GM21447 (cell line): Measurements from ENCODE around the gene NXF2B.
"Not testable (repeated sequence)": the region's sequence is repeated elsewhere in the genome, so short reads cannot be mapped to it uniquely, and the experiment has no call there.

ENCODE experiments used
- ATAC-seq: cut with Tn5 transposase; IDR thresholded peaks from one replicate; pipeline ENCODE4 v1.9.1; 2021; ENCODE audit not compliant: unreplicated experiment

NXF2B gene, protein sequence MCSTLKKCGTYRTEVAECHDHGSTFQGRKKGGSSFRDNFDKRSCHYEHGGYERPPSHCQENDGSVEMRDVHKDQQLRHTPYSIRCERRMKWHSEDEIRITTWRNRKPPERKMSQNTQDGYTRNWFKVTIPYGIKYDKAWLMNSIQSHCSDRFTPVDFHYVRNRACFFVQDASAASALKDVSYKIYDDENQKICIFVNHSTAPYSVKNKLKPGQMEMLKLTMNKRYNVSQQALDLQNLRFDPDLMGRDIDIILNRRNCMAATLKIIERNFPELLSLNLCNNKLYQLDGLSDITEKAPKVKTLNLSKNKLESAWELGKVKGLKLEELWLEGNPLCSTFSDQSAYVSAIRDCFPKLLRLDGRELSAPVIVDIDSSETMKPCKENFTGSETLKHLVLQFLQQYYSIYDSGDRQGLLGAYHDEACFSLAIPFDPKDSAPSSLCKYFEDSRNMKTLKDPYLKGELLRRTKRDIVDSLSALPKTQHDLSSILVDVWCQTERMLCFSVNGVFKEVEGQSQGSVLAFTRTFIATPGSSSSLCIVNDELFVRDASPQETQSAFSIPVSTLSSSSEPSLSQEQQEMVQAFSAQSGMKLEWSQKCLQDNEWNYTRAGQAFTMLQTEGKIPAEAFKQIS

DNA sequence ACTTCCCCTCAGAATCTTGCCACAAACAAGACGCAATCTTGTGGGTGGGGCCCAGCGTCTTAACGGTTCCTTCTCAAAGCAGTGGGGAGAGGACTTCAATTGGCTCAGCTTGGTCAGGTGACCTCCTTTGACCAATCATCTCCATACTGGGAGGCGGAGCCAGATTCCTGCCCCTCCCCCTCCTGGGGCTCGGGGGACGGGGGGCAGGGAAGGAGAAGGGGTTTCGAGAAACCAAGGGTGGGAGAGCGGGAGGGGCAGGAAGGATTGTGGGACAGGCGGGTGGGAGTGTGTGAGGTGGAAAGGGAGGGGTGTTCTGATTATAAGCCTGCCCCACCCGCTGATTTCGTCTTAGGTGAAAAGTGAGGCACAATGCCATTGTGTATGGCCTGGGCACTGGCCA is at the start of gene NXF2B:
TSS of gene NXF2B (minus strand) at position 101 of the 400 bp plus-strand sequence. CDS start 59,972 bp downstream, outside the sequence.
- ATAC-seq, result not testable (repeated sequence)

DNA sequence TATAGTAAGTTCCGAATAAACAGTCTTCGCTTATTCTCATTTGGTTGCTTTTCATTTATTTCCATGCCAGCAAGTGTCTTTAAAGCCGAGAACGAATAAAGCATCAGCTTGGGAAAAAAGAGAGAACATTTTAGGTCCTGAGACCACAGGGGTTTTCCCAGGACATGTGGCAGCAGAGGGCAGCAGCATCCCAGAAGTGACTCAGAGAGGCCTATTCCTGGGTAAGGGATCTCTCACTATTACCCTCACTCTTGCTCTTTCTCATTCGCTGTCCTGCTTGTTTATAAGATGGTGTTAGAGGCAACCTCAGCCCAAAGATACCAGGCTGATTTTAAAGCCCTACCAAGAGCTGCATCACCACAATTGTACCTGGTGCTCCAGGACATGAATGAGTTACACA is 39.0 kb upstream of the NXF2B start:
- not testable (repeated sequence) for ATAC-seq

DNA sequence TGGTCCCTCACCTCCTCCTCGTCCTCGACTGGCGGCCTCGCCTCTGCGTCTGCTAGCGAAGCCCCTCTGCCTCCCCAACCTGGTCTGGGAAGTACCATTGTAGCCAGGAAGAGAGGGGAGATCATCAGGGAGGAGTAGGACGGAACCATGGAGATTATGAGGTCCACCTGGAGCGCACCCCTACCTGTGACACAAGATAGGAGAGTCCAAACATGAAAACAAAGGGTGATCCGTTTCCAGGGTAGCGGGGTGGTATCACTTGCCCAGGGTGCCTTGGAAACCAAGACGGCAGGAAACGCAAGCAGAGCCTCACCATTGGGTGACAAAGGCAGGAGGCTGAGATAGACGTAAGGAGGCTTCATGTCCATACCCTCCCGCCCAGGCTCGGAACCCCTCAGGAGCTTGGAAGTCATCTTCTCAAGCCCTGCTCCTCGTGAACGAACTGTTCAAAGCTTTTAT is 32.0 kb upstream of the NXF2B start, which contains the start of gene TCP11X2:
TSS of gene TCP11X2 (minus strand) at position 51 of the 459 bp plus-strand sequence.
- ATAC-seq, result not testable (repeated sequence)

DNA sequence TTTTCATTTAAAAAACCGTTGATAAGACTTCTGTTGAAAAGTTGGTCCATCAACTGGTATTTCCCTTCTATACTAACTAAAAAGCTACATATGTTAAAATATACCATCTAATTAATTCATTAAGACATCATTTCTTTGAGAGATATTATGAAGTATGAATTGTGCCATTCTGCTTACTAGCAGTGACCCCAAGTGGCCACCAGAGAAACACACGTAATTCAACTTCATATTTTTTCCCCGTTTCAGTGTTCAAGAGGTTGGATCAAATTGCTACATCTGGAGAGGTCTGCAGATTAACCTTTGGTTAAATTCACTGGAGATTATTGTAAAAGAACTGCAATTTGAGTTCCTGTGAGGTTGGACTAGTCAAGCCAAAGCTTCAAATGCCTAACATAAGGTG is 30.4 kb upstream of the NXF2B start:
- not testable (repeated sequence) for ATAC-seq

DNA sequence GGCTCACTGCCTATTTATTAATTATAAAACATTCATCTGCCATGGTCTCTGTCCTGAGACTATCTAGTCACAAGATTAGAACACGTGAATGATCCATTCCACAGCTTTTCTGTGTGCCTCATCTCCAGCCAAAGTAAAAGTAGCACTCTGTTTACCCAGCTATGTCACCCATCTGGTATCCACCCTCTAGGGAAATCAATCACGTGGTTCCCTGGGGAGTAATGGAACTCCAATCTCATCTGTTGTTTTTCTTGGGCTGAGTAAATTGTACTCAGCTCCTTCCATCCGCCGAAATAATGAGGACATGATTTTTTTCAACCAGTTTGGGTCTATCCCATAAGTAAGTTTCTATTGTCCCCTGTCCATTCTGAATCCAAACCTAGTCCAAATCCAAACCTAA is 18.8 kb upstream of the NXF2B start:
- not testable (repeated sequence) for ATAC-seq

DNA sequence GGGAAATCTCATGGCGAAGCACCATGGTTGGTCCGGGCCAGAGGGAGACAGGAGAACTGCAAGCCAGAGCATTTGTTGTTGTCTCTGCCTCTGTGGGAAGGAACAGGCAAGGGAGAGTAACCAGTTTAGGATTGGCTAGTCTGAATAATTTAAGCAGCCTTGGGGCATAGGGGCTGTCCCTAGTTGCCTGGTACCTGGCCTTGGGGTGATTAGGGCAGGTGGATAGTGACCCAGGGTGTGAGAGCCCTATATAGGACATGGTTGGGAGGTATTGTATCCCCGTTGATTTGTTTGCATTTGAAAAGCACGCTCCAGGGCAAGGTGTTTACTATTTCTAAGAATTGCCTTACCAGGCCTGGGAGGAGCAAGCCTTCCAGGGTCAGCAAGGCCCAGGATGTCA is 25.3 kb downstream of the NXF2B start:
- not testable (repeated sequence) for ATAC-seq

DNA sequence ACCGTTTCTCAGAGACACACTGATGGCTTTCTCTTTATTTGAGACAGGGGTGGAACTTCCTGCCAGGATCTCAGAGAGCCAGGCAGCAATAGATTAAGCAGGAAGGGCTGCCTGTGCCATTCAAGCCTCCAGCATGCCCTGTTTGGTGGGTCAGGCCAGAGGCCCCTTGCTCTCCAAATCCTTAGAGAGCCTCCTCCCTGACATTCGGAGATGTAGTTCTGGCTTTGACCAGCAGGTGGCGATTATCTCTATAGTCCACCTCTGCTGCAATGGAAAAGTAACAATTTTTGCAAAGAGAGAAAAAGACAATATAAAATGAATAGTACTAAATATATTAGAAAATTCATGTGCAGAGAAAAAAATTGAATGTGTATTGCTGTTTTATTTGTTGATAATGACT is 93.9 kb downstream of the NXF2B start:
- ATAC-seq, result no peak

DNA sequence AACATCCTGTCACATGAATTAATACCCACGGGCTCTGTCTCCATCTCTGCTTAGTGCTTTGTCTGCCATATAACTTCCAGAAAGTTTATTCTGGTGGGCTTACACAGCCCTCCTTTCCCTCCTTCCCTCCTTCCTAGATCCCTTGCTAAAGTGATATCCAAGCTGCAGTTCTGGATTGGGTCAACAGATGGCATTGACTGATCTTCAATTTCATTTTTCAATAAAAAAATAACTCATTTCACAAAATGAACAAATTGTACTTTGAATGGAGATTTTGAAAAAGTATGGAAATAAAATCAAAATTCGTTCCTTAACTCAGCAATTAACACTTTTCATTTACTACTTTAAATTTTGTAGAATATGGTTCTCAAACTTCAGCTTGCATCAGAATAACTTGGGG is 97.9 kb downstream of the NXF2B start:
- ATAC-seq, result no peak

DNA sequence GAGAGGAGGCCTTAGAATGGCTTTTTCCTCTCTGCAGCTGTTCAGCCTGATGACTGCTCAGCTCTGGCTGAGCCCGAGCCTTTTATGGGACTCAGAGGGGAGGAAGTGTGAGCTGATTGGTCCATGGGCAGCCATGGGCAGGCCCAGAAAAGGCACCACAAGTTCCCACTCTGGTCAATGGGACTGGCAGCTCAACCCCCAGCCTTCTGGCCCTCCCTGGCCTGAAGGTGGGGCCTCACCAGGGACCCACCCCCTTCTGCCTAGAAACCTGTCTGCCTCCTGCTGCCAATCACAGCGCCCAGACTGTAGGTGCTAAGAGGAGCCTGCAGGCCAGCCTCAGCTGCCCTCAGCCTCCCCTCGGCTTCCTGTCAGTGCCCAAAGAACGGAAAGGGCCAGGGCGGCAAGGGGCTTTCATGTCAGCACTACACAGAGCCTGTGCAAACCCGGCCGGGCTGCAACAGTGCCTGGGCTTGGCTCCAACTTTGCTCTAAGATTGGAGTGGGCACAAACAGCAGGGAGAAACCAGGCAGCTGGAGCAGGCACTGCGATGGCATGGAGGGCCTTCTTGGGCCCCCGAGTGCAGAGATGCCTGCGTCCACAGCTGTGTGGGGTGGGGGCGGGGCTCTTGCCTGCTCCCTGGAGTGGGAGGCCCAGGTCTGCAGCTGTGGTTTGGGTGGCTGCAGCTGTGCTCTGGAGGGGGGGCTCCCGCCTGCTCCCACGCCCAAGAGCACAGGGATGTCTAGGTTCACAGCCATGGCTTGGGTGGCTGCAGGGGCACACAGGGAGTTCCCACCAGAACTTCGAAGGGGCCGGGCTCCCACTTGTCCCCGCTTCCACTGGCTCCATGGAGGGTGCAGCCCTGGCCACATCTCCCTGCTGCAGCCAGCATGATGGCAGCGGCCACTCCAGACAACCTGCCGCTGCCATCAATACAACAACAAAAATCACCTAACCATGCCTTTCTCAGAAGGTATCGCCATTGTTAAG is 100.2 kb downstream of the NXF2B start:
- no peak for ATAC-seq

DNA sequence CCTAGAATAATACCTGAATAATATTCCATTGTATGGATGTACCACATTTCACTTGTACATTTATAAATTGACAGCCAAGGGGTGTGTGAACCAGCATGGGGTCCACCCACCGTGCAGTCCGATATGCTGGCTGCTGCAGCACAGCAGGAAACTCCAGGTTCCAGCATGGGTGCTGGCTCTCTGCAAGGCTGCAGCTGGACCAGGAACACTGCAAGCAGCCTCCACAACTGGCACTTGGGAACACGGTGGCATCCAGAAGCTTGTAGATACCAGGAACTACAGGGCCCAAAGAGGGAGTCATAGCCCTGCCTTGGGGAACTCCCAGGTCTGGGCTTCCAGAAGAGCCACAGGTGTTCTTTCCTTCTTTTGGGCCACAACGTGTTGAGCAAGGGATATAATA is 101.6 kb downstream of the NXF2B start:
- no peak for ATAC-seq
